HG03060 (cell line): ENCODE measurements around the gene DNAAF3.
A peak's percentile ranks its signal among the peaks of the same experiment; 100 is the strongest.

Experiments
- ATAC-seq: cut with Tn5 transposase; IDR thresholded peaks from one replicate; pipeline ENCODE4 v1.9.1; 2021; ENCODE audit warnings: low read depth, moderate number of reproducible peaks; ENCODE audit not compliant: unreplicated experiment

DNAAF3 gene

DNA sequence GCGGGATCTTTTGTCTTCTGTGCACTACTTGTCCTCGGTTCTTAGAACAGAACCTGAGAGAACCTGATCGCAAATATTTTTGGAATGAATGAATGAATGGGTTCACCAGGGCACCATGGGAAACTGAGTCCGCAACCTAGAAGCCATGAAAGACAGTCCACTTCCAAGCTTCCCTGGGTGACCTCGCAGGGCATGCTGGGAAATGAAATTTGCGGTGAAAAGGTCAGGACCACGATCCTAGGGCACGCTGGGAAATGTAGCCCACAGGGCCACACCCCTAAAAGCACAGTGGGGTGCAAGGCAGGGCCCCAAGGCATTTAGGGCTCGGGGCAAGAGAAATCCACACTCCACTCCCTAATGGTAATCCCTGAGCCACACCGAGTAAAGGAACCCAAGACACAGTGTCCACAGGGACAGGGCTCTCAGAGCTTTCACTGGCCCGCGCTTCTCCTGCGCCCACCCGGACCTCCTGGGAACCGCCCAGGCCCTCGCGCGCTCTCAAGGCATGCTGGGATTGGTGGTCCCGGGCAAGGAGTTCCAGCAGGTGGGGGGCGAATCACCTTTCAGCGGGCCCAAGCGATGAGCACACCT is 47.9 kb downstream of the DNAAF3 start:
- no peak for ATAC-seq

DNA sequence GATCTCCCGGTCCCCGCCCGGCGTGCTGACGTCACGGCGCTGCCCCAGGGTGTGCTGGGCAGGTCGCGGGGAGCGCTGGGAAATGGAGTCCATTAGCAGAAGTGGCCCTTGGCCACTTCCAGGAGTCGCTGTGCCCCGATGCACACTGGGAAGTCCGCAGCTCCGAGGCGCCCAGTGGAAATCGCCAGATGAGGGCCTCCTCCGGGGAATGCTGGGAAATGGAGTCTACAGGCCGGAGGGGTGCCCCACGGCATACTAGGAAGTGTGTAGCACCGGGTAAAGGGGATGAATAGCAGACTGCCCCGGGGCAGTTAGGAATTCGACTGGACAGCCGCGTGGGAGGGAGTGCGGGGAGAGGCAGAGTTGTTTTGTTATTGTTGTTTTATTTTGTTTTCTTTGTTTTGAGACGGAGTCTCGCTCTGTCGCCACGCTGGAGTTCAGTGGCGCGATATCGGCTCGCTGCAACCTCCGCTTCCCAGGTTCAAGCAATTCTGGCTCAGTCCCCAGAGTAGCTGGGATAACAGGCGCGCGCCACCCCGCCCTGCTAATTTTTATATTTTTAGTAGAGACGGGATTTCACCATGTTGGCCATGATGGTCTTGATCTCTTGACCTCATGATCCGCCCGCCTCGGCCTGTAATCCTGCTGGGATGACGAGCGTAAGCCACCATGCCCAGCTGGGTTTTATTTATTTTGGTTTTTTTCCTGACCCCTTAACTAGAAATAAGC is 48.6 kb downstream of the DNAAF3 start:
- ATAC-seq, result peak; percentile 75

DNA sequence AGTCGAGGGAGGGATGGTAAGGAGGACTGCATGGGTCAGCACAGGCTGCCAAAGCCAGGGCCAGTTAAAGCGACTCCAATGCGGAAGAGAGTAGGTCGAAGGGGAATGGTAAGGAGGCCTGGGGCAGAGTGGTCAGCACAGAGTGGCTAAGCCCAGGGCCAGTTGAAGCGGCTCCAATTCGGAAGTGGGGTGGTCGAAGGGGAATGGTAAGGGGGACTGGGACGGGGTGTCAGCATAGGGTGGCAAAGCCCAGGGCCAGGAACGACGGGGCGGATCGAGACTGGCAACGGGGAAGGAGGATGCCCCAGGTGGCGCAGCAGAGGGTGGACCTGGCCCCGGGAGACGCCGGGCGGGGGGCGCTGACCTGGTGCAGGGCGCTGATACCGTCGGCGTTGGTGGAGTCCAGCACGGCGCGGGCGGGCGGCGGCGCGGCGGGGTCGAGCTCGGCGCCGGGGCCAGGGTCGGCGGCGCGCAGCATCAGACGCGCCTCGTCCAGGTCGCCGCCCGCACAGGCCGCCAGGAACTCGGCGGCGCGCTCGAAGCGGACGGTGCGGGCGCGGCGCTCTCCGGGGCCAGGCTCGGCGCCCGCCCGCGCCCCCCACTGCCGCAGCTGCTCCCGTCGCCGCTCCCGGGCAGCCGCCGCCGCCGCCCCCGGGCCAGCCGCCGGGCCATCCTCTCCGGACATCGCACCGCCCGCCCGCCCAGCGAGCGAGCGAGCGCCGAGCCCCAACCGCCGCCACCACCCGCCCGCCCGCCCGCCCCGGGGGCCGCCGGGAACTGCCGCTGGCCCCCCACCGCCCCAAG is 49.4 kb downstream of the DNAAF3 start, which contains the start of gene PPP1R12C:
Gene PPP1R12C, minus strand, starts transcription at position 779 of the 804 bp plus-strand sequence. Its CDS starts 94 bp downstream, at position 685.
- no peak for ATAC-seq

DNA sequence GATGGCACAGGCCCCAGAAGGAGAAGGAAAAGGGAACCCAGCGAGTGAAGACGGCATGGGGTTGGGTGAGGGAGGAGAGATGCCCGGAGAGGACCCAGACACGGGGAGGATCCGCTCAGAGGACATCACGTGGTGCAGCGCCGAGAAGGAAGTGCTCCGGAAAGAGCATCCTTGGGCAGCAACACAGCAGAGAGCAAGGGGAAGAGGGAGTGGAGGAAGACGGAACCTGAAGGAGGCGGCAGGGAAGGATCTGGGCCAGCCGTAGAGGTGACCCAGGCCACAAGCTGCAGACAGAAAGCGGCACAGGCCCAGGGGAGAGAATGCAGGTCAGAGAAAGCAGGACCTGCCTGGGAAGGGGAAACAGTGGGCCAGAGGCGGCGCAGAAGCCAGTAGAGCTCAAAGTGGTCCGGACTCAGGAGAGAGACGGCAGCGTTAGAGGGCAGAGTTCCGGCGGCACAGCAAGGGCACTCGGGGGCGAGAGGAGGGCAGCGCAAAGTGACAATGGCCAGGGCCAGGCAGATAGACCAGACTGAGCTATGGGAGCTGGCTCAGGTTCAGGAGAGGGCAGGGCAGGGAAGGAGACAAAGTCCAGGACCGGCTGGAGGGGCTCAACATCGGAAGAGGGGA is 50.1 kb downstream of the DNAAF3 start:
- ATAC-seq, result no peak

DNA sequence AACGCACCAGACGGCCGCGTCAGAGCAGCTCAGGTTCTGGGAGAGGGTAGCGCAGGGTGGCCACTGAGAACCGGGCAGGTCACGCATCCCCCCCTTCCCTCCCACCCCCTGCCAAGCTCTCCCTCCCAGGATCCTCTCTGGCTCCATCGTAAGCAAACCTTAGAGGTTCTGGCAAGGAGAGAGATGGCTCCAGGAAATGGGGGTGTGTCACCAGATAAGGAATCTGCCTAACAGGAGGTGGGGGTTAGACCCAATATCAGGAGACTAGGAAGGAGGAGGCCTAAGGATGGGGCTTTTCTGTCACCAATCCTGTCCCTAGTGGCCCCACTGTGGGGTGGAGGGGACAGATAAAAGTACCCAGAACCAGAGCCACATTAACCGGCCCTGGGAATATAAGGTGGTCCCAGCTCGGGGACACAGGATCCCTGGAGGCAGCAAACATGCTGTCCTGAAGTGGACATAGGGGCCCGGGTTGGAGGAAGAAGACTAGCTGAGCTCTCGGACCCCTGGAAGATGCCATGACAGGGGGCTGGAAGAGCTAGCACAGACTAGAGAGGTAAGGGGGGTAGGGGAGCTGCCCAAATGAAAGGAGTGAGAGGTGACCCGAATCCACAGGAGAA is 50.9 kb downstream of the DNAAF3 start:
- no peak for ATAC-seq

DNA sequence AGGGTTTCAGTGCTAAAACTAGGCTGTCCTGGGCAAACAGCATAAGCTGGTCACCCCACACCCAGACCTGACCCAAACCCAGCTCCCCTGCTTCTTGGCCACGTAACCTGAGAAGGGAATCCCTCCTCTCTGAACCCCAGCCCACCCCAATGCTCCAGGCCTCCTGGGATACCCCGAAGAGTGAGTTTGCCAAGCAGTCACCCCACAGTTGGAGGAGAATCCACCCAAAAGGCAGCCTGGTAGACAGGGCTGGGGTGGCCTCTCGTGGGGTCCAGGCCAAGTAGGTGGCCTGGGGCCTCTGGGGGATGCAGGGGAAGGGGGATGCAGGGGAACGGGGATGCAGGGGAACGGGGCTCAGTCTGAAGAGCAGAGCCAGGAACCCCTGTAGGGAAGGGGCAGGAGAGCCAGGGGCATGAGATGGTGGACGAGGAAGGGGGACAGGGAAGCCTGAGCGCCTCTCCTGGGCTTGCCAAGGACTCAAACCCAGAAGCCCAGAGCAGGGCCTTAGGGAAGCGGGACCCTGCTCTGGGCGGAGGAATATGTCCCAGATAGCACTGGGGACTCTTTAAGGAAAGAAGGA is 51.8 kb downstream of the DNAAF3 start:
- no peak for ATAC-seq

DNA sequence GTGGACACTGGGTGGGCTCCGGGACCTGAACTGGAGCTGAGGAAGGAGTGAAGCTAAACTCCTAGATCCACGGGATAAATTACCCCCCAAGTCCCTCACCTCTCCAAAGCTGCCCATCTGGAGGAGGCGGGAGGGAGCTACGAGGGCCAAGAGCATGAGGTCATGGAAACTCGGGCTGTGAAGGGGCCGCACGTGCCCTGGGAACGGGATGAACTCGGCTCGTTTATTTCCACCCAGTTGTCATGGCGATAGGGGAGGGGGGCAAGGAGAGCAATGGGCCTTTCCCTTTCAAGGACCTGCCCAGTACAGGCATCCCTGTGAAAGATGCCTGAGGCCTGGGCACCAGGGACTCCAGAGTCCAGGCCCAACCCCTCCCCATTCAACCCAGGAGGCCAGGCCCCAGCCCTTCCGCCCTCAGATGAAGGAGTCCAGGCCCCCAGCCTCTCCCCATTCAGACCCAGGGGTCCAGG is 52.8 kb downstream of the DNAAF3 start:
- ATAC-seq, result no peak

DNA sequence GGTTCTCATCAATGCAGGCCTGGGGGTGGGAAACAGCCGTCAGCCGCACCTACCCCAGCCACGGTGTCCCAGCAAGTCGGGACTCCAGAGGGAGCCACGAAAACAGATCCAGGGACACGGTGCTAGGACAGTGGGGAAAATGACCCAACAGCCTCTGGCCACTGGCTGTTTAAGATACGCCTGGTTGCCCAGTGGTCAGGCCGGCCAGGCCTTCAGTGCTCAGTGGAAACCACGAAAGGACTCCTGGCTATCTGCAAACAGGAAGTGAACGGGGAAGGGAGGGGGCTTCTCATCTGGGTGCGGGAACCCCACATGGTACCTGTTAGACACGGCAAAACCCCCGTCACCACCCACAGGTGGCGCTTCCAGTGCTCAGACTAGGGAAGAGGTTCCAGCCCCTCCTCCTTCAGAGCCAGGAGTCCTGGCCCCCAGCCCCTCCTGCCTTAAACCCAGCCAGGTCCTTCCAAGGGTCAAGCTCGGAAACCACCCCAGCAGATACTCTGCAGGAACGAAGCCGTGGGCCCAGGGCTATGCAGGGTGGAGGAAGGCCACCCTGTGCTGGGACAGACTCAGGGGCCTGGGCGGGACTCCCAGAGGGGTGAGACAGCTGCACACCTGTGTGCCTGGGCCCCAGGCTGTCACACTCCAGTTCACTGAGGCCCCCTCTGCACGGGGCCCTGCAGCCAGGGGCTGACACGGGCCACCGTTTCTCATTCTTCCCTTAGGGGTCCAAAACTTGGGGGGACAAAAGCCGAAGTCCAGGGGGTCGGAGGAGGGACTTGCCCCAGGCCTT is 53.4 kb downstream of the DNAAF3 start:
- no peak for ATAC-seq

DNA sequence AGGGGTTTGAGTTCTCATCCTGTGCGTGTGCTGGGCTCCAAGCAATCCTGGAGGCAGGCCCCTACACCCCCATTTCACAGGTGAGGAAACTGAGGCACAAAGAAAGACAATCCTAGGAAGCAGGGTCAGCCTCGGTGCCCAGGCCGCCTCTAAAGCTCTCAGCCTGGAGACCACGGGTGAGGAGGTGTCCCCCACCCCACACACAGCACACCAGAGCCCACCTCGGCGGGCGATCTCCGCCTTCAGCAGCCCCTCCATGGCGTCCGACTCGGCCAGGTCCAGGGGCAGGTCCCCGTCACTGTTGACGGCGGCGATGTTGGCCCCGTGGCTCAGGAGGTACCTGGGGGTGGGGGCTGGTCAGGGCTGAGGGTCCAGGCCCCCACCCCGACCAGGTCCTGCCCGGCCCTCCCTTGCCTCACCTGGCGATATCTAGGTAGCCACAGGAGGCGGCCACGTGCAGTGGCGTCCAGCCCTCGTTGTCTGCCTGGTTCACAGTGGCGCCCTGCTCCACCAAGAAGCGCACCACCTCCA is 54.1 kb downstream of the DNAAF3 start:
- ATAC-seq, result no peak

DNA sequence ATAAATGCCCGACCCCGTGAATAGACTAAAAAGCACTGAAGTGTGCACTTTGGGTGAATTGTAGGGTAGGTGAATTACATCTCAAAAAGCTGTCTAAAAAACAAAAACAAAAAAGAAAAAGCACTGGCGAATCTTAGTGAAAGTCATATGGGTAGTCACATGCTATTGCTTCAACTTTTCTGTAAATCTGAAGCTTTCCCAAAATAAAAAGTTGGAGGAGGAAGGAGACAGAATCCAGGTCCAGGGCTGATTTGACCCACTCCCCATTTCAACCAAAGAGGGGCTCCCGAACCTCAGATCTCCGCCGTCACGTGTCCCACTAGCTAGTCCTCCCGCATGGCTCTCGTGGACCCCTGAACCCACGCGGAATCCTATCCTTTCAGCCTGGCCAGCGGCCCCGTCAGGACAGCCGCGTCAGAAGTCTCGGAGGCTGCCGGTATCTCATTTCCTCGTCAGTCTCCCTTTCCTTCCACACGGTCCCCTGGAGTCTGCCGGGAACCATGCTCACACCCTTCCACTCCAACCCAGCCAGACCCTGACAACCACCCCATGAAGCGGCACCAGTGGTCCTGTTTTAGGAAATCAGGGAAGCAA is 55.1 kb downstream of the DNAAF3 start:
- no peak for ATAC-seq

DNA sequence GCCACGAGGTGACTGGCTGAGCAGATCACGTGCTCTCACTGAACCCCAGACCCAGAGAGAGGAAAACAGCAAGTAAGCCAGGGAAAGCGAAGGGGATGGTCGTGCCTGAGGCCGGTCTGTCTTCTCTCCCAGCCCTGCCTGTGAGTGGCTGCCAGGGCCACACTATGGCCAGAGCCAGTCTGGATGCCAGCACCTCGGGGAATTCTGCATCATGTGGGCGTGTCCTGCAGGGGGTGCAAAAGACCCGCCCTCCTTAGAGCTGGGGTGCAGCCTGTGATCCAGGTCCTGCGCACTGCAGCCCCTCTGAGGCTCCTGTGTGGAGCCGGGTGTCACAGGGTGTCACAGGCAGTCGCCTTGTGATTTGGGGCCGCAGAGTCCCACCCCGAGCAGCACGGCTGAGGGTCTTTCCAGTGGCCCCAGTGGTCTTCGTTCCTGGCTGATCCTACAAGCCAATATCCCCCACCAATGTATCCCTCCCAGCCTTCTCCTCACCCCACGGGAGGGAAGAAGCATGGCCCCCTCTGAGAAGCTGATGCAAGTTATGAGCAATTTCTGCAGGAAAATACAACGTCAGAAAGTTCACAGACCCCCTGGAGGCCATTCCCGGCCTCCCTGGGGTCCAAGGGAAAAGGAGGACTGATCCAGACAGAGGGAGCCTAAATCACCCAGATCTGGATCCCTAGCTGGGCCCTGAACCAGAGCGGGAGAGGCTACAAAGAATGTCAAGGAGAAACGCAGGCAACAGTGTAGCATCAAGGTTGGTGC is 56.7 kb downstream of the DNAAF3 start:
- ATAC-seq, result no peak
